Left lung (tissue), 14 donors: ENCODE results near the gene SLMAP. TPM values are rescaled to one million over a fixed set of nuclear protein-coding genes. Genes with fewer than 3 reads are reported as not detected.

Experiments
- ATAC-seq: fragments of 200-7000 bp; cut with Tn5 transposase; one replicate; pipeline ENCODE4 v1.9.1; 2020; ENCODE audit warnings: moderate library complexity
- DNase-seq, 4 donors: peaks; one replicate each; pipeline ENCODE4 v3.0.0-alpha.2; 2013 to 2020
- H3K27ac ChIP-seq, 2 donors: fragments of 200-600 bp; sonication (generic) in 1 of 2; one replicate each; pipeline versions ENCODE4 v1.5.0 to v1.8.0; 2020 to 2021
- H3K27me3 ChIP-seq, 2 donors: fragments of 200-600 bp; sonication (generic) in 1 of 2; one replicate each; pipeline versions ENCODE4 v1.5.0 to v1.8.0; 2020 to 2021
- H3K36me3 ChIP-seq, 2 donors: fragments of 200-600 bp; sonication (generic) in 1 of 2; one replicate each; pipeline versions ENCODE4 v1.5.0 to v1.8.0; 2020 to 2021
- H3K4me1 ChIP-seq, 2 donors: fragments of 200-600 bp; one replicate each; pipeline ENCODE4 v1.8.0; 2021
- H3K4me3 ChIP-seq, 2 donors: fragments of 200-600 bp; sonication (generic) in 1 of 2; one replicate each; pipeline versions ENCODE4 v1.5.0 to v1.8.0; 2020 to 2021; ENCODE audit warnings: mild to moderate bottlenecking in 1 of 2
- H3K9me3 ChIP-seq, 2 donors: fragments of 200-600 bp; sonication (generic) in 1 of 2; one replicate each; pipeline versions ENCODE4 v1.5.0 to v1.8.0; 2020 to 2021
- intact Hi-C, 2 donors: fragments of 100-400 bp; cut with DNase I; formaldehyde crosslinking; loops; one replicate each; pipeline versions ENCODE4 v1.11.2 to v1.14.2; 2022
- long read RNA-seq, 12 donors: library from polyadenylated mRNA in 2 of 12; unstranded in 2 of 12; transcript quantifications; one replicate each; pipeline ENCODE4 v2.0.0 and lab custom pipeline, GENCODE V29; 2019 to 2026
- polyA plus RNA-seq, 6 donors: library from polyadenylated mRNA; unstranded; fragments of 120-200 nt; gene quantifications; one replicate each; pipeline ENCODE4 v1.2.1, GENCODE V29; 2013; ENCODE audit not compliant: insufficient read length in 6 of 6
- total RNA-seq, 2 donors: library from RNA; stranded (reverse); fragmentation: NEBNext Ultra II Directional; extraction: Animal tissue kit (Norgen Biotek cat#: 25700); gene quantifications; one replicate each; pipeline ENCODE4 v1.2.1, GENCODE V29; 2021
- TF ChIP-seq, protein P1 (sequence below), 2 donors: fragments of 200-600 bp; sonication (generic) in 1 of 2; IDR thresholded peaks; one replicate each; pipeline versions ENCODE4 v1.5.0 to v1.8.0; 2021; ENCODE audit warnings: antibody characterized with exemption in 2 of 2
- donor health status: DM: no; HTN: yes; CAD: no.
- donor health status: DM: no; HTN: no; CAD: no.

SLMAP gene, protein sequence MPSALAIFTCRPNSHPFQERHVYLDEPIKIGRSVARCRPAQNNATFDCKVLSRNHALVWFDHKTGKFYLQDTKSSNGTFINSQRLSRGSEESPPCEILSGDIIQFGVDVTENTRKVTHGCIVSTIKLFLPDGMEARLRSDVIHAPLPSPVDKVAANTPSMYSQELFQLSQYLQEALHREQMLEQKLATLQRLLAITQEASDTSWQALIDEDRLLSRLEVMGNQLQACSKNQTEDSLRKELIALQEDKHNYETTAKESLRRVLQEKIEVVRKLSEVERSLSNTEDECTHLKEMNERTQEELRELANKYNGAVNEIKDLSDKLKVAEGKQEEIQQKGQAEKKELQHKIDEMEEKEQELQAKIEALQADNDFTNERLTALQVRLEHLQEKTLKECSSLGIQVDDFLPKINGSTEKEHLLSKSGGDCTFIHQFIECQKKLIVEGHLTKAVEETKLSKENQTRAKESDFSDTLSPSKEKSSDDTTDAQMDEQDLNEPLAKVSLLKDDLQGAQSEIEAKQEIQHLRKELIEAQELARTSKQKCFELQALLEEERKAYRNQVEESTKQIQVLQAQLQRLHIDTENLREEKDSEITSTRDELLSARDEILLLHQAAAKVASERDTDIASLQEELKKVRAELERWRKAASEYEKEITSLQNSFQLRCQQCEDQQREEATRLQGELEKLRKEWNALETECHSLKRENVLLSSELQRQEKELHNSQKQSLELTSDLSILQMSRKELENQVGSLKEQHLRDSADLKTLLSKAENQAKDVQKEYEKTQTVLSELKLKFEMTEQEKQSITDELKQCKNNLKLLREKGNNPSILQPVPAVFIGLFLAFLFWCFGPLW
- 10 to 100 TPM; 62.1 to 65.3 TPM for total RNA-seq
- 10 to 100 TPM; 43.1 to 62.4 (median 52.4) TPM for polyA plus RNA-seq
- long read RNA-seq, donor 1, partial matches to known transcripts = 9 of 10 reads
- long read RNA-seq, donor 1, other reads (novel, unspliced or antisense) = 0 of 10 reads
- long read RNA-seq, donor 2 = 0 reads
- long read RNA-seq, donor 3 = 0 reads
- long read RNA-seq, donor 4, partial matches to known transcripts = 4 of 6 reads
- long read RNA-seq, donor 4, other reads (novel, unspliced or antisense) = 2 of 6 reads
- long read RNA-seq, donor 5, partial matches to known transcripts = 33 of 35 reads
- long read RNA-seq, donor 5, other reads (novel, unspliced or antisense) = 0 of 35 reads
- long read RNA-seq, donor 6 = 0 reads
- long read RNA-seq, donor 7 = 0 reads
- long read RNA-seq, donor 8, partial matches to known transcripts = 0 of 1 reads
- long read RNA-seq, donor 8, other reads (novel, unspliced or antisense) = 0 of 1 reads
- long read RNA-seq, donor 9 = 0 reads
- long read RNA-seq, donor 10, partial matches to known transcripts = 5 of 6 reads
- long read RNA-seq, donor 10, other reads (novel, unspliced or antisense) = 1 of 6 reads
- long read RNA-seq, donor 11, partial matches to known transcripts = 0 of 1 reads
- long read RNA-seq, donor 11, other reads (novel, unspliced or antisense) = 0 of 1 reads
- long read RNA-seq, donor 12, partial matches to known transcripts = 8 of 9 reads
- long read RNA-seq, donor 12, other reads (novel, unspliced or antisense) = 0 of 9 reads

DNA sequence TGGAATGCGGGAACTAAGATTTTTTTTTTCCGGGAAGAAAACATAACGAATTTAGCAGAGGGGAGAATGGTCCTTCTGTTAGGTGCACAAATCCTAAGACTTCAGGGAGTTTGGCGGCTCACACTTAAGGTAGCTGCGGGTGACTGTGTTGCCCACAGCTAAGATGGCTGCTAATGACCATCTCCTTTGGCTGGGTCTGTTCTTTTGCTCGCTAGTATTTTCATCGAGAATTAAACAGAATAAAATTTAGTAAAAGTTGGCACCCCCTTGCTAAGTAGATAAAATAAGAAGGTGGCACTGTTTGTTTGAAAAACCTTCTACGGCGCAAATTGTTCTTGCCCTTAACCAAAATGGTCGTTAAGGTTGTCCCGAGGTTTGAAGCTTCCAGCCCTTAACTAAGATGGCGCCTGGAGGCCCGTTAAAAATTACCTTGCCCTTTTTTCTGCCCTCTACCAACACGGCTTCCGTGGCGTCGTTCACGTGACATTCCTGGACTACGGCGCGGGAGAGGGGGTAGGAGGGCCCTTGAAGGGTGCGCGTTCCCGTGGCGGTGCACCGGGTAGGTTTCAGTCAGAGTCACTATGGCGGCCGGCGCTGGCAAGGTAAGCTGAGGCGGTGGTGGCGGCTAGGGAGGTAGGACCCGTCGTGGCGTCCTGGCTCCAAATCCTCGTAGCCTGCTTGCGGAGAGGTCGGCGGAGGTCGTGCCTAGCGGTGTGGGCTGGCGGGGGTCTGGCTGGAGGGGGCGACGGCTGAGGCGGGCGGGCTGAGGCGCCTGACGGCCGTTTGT lies at the start of gene SLMAP:
TSS of gene SLMAP (plus strand) at position 569 of the 787 bp plus-strand sequence. CDS start 1,343 bp downstream, outside the sequence.
- ATAC-seq = peak; percentile 95
- Histone ChIP-seq H3K27ac (peak within 1 kb of the TSS; percentile 86 to 91), H3K36me3 (peaks cover 0 to 11% of the 10 kb centered on the region in 2 donors), H3K27me3 (no peaks in the 10 kb centered on the region), H3K4me1 (peaks cover 0 to 42% of the 10 kb centered on the region in 2 donors), H3K4me3 (peak within 1 kb of the TSS; percentile 92 to 98), H3K9me3 (no peaks in the 10 kb centered on the region)
- peak; percentile 92 to 99 (median 98) for DNase-seq
- TF ChIP-seq, protein P1, sequence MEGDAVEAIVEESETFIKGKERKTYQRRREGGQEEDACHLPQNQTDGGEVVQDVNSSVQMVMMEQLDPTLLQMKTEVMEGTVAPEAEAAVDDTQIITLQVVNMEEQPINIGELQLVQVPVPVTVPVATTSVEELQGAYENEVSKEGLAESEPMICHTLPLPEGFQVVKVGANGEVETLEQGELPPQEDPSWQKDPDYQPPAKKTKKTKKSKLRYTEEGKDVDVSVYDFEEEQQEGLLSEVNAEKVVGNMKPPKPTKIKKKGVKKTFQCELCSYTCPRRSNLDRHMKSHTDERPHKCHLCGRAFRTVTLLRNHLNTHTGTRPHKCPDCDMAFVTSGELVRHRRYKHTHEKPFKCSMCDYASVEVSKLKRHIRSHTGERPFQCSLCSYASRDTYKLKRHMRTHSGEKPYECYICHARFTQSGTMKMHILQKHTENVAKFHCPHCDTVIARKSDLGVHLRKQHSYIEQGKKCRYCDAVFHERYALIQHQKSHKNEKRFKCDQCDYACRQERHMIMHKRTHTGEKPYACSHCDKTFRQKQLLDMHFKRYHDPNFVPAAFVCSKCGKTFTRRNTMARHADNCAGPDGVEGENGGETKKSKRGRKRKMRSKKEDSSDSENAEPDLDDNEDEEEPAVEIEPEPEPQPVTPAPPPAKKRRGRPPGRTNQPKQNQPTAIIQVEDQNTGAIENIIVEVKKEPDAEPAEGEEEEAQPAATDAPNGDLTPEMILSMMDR (IDR thresholded peaks at IDR 0.05) = no peak
- intact Hi-C loops = no loop called here

DNA sequence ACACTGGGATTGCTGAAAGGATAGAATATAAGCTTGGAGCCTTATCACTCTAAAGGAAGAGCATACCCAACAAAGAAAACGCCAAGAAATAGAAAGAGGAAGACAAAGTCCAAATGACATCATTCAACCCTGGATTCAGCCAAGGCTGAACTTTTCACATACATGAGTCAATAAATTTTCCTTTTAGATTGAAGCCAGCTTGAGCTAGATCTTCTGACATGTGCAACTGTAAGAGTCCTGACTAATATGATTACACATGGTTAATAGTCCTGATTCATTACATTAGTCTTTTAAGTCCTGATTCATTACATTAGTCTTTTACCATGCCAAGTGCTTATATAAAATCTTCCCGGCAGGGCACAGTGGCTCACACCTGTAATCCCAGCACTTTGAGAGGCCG lies 49.6 kb upstream of the SLMAP start:
- Histone ChIP-seq H3K36me3 (no peaks in the 10 kb centered on the region), H3K4me1 (no peaks in the 10 kb centered on the region), H3K9me3 (no peaks in the 10 kb centered on the region), H3K27ac (no peak overlapping the region), H3K4me3 (no peak overlapping the region), H3K27me3 (no peaks in the 10 kb centered on the region)
- peak; percentile 37 for ATAC-seq
- TF ChIP-seq, protein P1 (IDR thresholded peaks at IDR 0.05) = no peak
- intact Hi-C loops = no loop called here
- DNase-seq = no peak

DNA sequence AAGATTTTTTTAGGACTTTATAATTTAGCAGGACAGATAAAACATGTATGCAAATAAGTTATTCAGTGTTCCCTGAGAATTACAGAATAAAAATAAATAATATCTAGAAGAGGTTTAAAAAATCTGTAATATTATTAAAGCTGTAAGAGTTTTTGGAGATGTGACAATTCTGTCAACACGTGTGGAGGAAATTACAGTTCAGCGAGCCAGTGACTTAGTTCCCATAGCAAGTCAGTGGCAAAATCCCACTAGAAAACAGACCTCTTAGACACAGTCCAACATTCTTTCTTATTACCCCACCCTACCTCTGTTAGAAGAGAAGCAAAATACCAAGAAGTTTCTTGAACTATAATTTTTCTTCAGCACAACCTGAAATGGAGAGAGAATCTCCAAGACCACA lies 47.1 kb upstream of the SLMAP start:
- intact Hi-C loops = no loop called here
- Histone ChIP-seq H3K4me3 (no peak overlapping the region), H3K36me3 (no peaks in the 10 kb centered on the region), H3K27me3 (no peaks in the 10 kb centered on the region), H3K4me1 (no peaks in the 10 kb centered on the region), H3K27ac (no peak overlapping the region), H3K9me3 (no peaks in the 10 kb centered on the region)
- ATAC-seq (no peak), DNase-seq (no peak)
- TF ChIP-seq, protein P1 (IDR thresholded peaks at IDR 0.05) = no peak

DNA sequence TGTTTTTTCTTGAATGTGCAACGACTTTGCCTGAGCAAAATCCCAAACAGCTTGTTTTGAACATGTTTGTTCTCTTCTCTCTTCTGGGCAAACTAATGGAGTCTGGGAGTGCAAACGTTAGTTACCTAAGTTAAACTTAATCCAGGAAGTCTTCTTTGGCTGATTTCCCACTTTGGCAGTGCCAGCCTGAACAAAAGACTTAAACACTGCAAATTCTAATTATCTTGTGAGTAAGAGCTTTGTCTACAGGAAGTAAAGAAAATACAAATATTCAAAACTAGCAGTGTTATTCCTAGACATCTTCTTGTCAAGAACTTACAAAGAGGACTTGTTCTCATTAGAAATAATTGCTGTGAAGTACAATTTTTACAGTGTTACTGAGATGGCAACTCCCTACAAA lies 46.5 kb upstream of the SLMAP start:
- TF ChIP-seq, protein P1 (IDR thresholded peaks at IDR 0.05) = no peak
- intact Hi-C loops = no loop called here
- H3K27me3 ChIP-seq = no peaks in the 10 kb centered on the region
- DNase-seq (no peak), ATAC-seq (no peak)
- H3K4me3 ChIP-seq = no peak overlapping the region
- H3K4me1 ChIP-seq = no peaks in the 10 kb centered on the region
- H3K27ac ChIP-seq = no peak overlapping the region
- H3K36me3 ChIP-seq = no peaks in the 10 kb centered on the region
- no peaks in the 10 kb centered on the region for H3K9me3 ChIP-seq
